A549 (cell line): ENCODE measurements around the gene PRXL2A.

Experiments
- CBX2 ChIP-seq: fragments of 200-600 bp; sonication (generic); IDR thresholded peaks from 2 replicates; pipeline ENCODE4 v1.6.1; 2016; ENCODE audit warnings: low read depth, mild to moderate bottlenecking, borderline replicate concordance
- CEBPB ChIP-seq, 2 experiments: fragments of >200 bp in 1 of 2; sonication (Bioruptor Twin) in 1 of 2; formaldehyde crosslinking in 1 of 2; IDR thresholded peaks; 2 replicates each; pipeline ENCODE4 v1.6.1; 2012 to 2016
- CHD4 ChIP-seq: fragments of 200-600 bp; sonication (generic); IDR thresholded peaks from 2 replicates; pipeline ENCODE4 v1.6.1; 2016; ENCODE audit warnings: antibody characterized with exemption, mild to moderate bottlenecking, borderline replicate concordance
- EP300 ChIP-seq, 2 experiments: fragments of >200 bp; sonication (Bioruptor Twin); formaldehyde crosslinking; IDR thresholded peaks; 2 replicates in 1 of 2; 3 replicates in 1 of 2; pipeline ENCODE4 v1.6.1; 2016 to 2017
- MAX ChIP-seq: IDR thresholded peaks from 2 replicates; pipeline ENCODE4 v1.6.1; 2012
- NFE2L2 ChIP-seq: fragments of 150-350 bp; conservative IDR thresholded peaks from 2 replicates; pipeline ENCODE4 v1.6.1; 2014; ENCODE audit warnings: low read length
- POLR2A ChIP-seq: IDR thresholded peaks from 2 replicates; pipeline ENCODE4 v1.6.1; 2012; ENCODE audit warnings: mild to moderate bottlenecking, low read length
- TF ChIP-seq, protein P1 (sequence below): fragments of >200 bp; sonication (Bioruptor Twin); formaldehyde crosslinking; IDR thresholded peaks from 3 replicates; pipeline ENCODE4 v1.5.1; 2016
- TF ChIP-seq, protein P2 (sequence below): fragments of 450-650 bp; IDR thresholded peaks from 2 replicates; pipeline ENCODE4 v1.6.1; 2014; ENCODE audit warnings: antibody characterized with exemption

- TF ChIP-seq POLR2A (no peak), CHD4 (no peak), EP300 (IDR thresholded peaks at IDR 0.05) (no peak), MAX (no peak), NFE2L2 (no peak), CBX2 (no peak), CEBPB (IDR thresholded peaks at IDR 0.05) (no peak)
- TF ChIP-seq, protein P1, sequence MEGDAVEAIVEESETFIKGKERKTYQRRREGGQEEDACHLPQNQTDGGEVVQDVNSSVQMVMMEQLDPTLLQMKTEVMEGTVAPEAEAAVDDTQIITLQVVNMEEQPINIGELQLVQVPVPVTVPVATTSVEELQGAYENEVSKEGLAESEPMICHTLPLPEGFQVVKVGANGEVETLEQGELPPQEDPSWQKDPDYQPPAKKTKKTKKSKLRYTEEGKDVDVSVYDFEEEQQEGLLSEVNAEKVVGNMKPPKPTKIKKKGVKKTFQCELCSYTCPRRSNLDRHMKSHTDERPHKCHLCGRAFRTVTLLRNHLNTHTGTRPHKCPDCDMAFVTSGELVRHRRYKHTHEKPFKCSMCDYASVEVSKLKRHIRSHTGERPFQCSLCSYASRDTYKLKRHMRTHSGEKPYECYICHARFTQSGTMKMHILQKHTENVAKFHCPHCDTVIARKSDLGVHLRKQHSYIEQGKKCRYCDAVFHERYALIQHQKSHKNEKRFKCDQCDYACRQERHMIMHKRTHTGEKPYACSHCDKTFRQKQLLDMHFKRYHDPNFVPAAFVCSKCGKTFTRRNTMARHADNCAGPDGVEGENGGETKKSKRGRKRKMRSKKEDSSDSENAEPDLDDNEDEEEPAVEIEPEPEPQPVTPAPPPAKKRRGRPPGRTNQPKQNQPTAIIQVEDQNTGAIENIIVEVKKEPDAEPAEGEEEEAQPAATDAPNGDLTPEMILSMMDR: no peak
- TF ChIP-seq, protein P2, sequence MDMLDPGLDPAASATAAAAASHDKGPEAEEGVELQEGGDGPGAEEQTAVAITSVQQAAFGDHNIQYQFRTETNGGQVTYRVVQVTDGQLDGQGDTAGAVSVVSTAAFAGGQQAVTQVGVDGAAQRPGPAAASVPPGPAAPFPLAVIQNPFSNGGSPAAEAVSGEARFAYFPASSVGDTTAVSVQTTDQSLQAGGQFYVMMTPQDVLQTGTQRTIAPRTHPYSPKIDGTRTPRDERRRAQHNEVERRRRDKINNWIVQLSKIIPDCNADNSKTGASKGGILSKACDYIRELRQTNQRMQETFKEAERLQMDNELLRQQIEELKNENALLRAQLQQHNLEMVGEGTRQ: no peak
Measured at GRCh38 chr10:80410122-80410521, 1.8 kb downstream of the PRXL2A start.
